Uterus (tissue), 4 donors: Measurements from ENCODE around the gene ARF6. TPM values are rescaled to one million over a fixed set of nuclear protein-coding genes. Genes with fewer than 3 reads are reported as not detected.

Experiments used
- DNase-seq, 2 donors: peaks; one replicate each; pipeline ENCODE4 v3.0.0-alpha.2; 2019 to 2020
- H3K27ac ChIP-seq, 2 donors: fragments of 200-600 bp; sonication (generic); 1 replicate in 1 of 2; 2 replicates in 1 of 2; pipeline ENCODE4 v1.5.1; 2016 to 2018
- H3K27me3 ChIP-seq, 2 donors: fragments of 200-600 bp; sonication (generic); one replicate each; pipeline ENCODE4 v1.5.1; 2018 to 2019; ENCODE audit warnings: control low read depth in 1 of 2
- H3K36me3 ChIP-seq, 2 donors: fragments of 200-600 bp; sonication (generic); one replicate each; pipeline ENCODE4 v1.5.1; 2019; ENCODE audit warnings: control low read depth in 1 of 2
- H3K4me1 ChIP-seq, 2 donors: fragments of 200-600 bp; sonication (generic); one replicate each; pipeline ENCODE4 v1.5.1; 2018 to 2019; ENCODE audit warnings: control low read depth in 1 of 2
- H3K4me3 ChIP-seq, 2 donors: fragments of 200-600 bp; sonication (generic); 1 replicate in 1 of 2; 2 replicates in 1 of 2; pipeline ENCODE4 v1.5.1; 2018 to 2019; ENCODE audit warnings: mild to moderate bottlenecking in 1 of 2
- H3K9me3 ChIP-seq, 2 donors: fragments of 200-600 bp; sonication (generic); one replicate each; pipeline ENCODE4 v1.5.1; 2019; ENCODE audit warnings: control low read depth in 1 of 2
- CTCF ChIP-seq, 4 experiments: fragments of 200-600 bp in 2 of 4; fragments of 450-650 bp in 2 of 4; sonication (generic) in 2 of 4; IDR thresholded peaks; one replicate each; pipeline ENCODE4 v1.5.1; 2016 to 2019; ENCODE audit warnings: antibody characterized with exemption in 4 of 4, mild to moderate bottlenecking in 2 of 4, moderate library complexity in 1 of 4
- POLR2A ChIP-seq, 2 donors: fragments of 450-650 bp; IDR thresholded peaks; one replicate each; pipeline ENCODE4 v1.6.1; 2016; ENCODE audit warnings: antibody characterized with exemption in 2 of 2, mild to moderate bottlenecking in 1 of 2, moderate library complexity in 1 of 2
- intact Hi-C: fragments of 100-400 bp; cut with DNase I; formaldehyde crosslinking; loops from one replicate; pipeline ENCODE4 v1.15.1; 2023; ENCODE audit warnings: low total_unique reads
- total RNA-seq, 4 donors: library from RNA; depleted of rRNA in 3 of 4; stranded (reverse); fragments of >200 nt in 3 of 4; gene quantifications; one replicate each; pipeline versions ENCODE4 v1.1.0 to v1.2.4, GENCODE V29; 2014 to 2023
- donor health status: DM: yes; HTN: yes; CAD: no.

The ARF6 gene
- total RNA-seq, 4 donors from 2014 or later = 21.3 to 70.8 (median 36.1) TPM

DNA sequence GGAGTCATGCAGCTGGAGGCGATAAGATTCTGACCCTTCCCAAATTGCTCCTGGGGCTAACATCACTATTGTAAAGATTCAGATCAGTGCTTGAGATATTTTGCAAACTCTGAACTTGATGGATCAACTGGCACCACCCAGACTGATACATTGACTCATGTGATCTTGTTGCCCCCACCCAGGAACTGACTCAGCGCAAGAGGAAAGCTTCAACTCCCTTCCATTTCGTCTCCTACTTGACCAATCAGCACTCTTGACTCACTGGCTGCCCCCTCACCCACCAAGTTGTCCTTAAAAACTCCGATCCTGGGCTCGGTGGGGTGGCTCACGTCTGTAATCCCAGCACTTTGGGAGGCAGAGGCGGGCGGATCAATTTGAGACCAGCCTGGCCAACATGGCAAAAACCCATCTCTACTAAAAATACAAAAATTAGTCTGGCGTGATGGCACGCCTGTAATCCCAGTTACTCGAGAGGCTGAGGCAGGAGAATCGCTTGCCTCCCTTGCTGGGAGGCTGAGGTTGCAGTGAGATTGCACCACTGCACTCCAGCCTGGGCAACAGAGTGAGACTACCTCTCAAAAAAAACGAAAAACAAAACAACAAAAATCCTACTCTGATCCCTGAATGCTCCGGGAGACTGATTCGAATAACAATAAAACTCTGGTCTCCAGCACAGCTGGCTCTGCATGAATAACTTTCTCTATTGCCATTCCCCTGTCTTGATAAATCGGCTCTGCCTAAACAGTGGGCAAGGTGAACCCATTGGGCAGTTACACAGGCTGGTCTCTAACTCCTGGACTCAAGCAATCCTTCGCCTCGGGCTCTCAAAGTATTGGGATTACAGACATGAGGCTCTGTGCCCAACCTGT is 9.8 kb upstream of the ARF6 start:
- DNase-seq = no peak
- Histone ChIP-seq H3K4me1 (no peaks in the 10 kb centered on the region), H3K4me3 (no peak overlapping the region), H3K36me3 (no peaks in the 10 kb centered on the region), H3K27ac (no peak overlapping the region), H3K9me3 (no peaks in the 10 kb centered on the region), H3K27me3 (no peaks in the 10 kb centered on the region)
- intact Hi-C loops = no loop called here
- TF ChIP-seq POLR2A (IDR thresholded peaks at IDR 0.05) (no peak), CTCF (IDR thresholded peaks at IDR 0.05) (no peak)

- Histone ChIP-seq H3K4me3 (no peak overlapping the region), H3K27ac (no peak overlapping the region), H3K36me3 (no peaks in the 10 kb centered on the region), H3K27me3 (no peaks in the 10 kb centered on the region), H3K4me1 (no peaks in the 10 kb centered on the region), H3K9me3 (no peaks in the 10 kb centered on the region)
- DNase-seq = no peak
- TF ChIP-seq CTCF (IDR thresholded peaks at IDR 0.05) (no peak), POLR2A (IDR thresholded peaks at IDR 0.05) (no peak)
- intact Hi-C loops = no loop called here
These were observed 6.4 kb upstream of the ARF6 start for GRCh38 chr14:49886523-49886922.

GRCh38 chr14:49888293-49888692 is 4.6 kb upstream of the ARF6 start:
- TF ChIP-seq POLR2A (IDR thresholded peaks at IDR 0.05) (no peak), CTCF (IDR thresholded peaks at IDR 0.05) (no peak)
- no peaks in the 10 kb centered on the region for H3K9me3 ChIP-seq
- H3K36me3 ChIP-seq = no peaks in the 10 kb centered on the region
- DNase-seq = no peak
- intact Hi-C loops = no loop called here
- H3K27me3 ChIP-seq = no peaks in the 10 kb centered on the region
- H3K4me3 ChIP-seq = no peak overlapping the region
- H3K27ac ChIP-seq = no peak overlapping the region
- H3K4me1 ChIP-seq = no peaks in the 10 kb centered on the region

DNA sequence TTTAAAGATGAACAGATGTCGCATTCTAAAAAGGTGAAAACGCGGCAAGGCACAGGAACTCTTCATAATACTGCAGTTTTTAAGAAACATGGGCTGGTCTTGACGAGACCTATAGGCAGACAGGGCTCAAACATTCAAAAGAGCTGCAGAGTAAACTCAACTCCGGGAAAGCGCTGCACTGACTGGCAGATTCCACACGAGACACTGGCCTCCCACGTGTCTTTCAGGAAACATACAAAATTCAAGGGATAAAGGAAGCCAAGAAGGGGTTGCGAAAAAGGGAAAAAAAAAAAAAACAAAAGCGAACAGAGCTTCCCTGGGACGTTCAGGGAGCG is 614 bp upstream of the ARF6 start:
- no peak for TF ChIP-seq POLR2A (IDR thresholded peaks at IDR 0.05)
- no peak for TF ChIP-seq CTCF (IDR thresholded peaks at IDR 0.05)
- peak in 1 of 2 donors; percentile 69 for DNase-seq

More for the DNA sequence above, 614 bp upstream of the ARF6 start:
- intact Hi-C loops = loop anchor here (10.0 kb wide), 1 partner anchor 213 kb away; no protein-coding TSS in a partner anchor
- Histone ChIP-seq H3K27ac (peak overlapping the region; percentile 99 to 100), H3K4me3 (peak overlapping the region; percentile 83 to 100), H3K27me3 (no peaks in the 10 kb centered on the region), H3K9me3 (no peaks in the 10 kb centered on the region), H3K4me1 (peaks cover 10 to 14% of the 10 kb centered on the region in 2 donors), H3K36me3 (no peaks in the 10 kb centered on the region)
